ENCODE measurements around the gene GGCX.
A peak's percentile ranks its signal among the peaks of the same experiment; 100 is the strongest.

- TF ChIP-seq CTCF (IDR thresholded peaks at IDR 0.05), result no peak
- no peak for TF ChIP-seq POLR2A (IDR thresholded peaks at IDR 0.05)
- TF ChIP-seq POLR2AphosphoS5 (IDR thresholded peaks at IDR 0.05), result peak; percentile 24
Observed at GRCh38 chr2:85516653-85517389, 44.5 kb downstream of the GGCX start.

All from prostate gland (tissue), 2 donors.